Activated CD8-positive, alpha-beta memory T cell treated with anti-CD3 and anti-CD28 coated beads for 1 hour (primary cell): ENCODE data around the gene CLSTN3.
"Not testable (repeated sequence)": the region's sequence is repeated elsewhere in the genome, so short reads cannot be mapped to it uniquely, and the experiment has no call there.

Experiments
- DNase-seq, 2 donors: peaks; one replicate each; pipeline ENCODE4 v3.0.0-alpha.2; 2020; ENCODE audit warnings: low read depth in 1 of 2; ENCODE audit errors: extremely low read depth in 1 of 2

The CLSTN3 gene

GRCh38 chr12:7103837-7104584 lies 26.2 kb upstream of the CLSTN3 start:
- no peak for DNase-seq

GRCh38 chr12:7106082-7106481 lies 24.1 kb upstream of the CLSTN3 start:
- DNase-seq: no peak

GRCh38 chr12:7107181-7107580 lies 23.0 kb upstream of the CLSTN3 start:
- not testable (repeated sequence) for DNase-seq

DNA sequence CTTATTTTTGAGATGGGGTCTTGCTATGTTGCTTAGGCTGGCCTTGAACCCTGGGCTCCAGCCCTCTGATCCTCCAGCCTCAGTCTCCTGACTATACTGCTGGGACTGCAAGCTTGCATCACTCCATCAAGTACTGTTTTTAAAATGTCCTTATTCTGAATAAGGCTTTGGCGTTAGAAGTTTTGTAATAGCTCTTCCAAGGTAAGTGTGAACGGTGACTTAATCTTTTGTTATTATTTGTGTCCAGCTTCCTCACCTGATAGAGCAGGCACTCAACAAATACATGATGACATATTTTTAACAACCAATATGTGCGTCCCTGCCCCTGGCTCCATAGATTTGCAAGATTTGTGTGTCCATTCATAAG lies 22.6 kb upstream of the CLSTN3 start:
- DNase-seq: no peak

DNA sequence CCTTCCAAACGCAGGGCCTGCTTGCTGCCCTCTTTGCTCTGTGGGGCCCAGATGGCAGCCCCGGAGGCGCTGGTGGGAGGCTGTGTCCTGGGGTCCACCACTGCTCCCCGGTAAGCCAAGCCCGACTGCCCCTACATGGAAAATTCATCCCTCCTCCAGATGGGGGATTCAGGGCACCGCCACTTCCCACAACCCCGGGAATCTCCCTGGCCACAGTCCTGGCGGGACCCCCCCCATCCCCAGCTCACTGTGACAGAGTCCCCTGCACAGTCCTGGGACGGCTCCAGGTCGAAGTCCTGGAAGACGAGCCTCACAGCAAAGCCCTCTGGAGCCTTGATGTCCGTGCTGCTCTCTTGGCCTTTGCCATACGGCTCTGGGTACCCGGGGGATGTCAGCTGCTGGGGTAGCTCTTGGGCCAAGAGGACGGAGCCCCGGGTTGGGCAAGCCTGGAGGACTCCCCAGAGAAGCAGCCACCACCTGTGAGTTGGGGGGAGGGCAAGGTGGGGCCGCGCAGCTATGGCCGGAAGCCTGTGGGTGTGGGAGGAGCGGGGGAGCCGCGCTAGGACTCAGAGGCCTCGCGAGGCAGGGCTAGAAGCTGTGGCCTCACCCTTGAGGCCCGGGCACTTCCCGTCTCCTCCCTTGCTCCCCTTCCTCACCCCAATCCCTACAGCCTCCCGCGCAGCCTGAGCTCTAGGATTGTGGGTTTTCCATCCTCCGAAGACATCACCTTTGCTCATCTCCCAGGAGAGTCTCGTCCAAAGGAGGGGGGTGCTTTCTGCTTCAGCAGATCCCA lies 22.0 kb upstream of the CLSTN3 start:
- peak in 1 of 2 donors; percentile 51 for DNase-seq

- DNase-seq: peak; percentile 38 to 68
Observed at GRCh38 chr12:7108796-7109571, 21.2 kb upstream of the CLSTN3 start, which contains the start of gene C1RL. Gene C1RL, minus strand, starts transcription at chr12:7109214. Its CDS starts 34 bp downstream, at chr12:7109180.

DNA sequence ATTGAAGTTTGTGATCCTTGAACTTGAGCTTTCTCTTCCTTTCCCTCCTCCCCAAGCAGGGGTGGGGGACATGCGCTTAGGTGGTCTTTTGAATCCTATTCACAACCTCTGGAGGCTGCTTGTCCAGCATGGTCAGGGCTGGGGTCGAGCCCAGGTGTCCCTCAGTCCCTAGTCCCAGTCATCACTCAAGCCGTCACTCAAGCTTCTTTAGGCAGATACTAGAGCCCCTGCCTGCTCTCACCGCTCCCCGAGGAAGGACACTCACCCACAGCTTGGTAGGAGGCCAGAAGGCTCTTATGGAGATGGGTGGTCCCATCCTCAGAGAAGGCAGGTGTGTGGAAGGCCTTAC lies 20.6 kb upstream of the CLSTN3 start:
- DNase-seq: no peak

GRCh38 chr12:7110661-7111060 lies 19.5 kb upstream of the CLSTN3 start:
- DNase-seq: no peak

DNA sequence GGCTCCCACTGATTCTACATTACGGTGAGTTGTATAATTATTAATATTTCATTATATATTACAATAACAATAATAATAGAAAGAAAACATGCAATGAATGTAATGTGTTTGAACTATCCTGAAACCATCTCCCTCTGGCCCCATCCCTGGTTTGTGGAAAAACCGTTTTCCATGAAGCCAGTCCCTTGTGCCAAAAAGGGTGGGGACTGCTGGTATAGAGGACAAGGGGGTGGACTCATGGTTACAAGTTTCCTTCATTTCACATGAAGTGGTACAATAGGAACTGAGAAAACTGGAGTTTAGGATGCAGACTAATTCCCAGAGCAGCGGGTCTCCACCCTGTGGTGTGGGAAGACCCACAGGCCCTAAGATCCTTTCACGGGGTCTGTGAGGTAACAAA lies 18.1 kb upstream of the CLSTN3 start:
- DNase-seq: no peak

GRCh38 chr12:7113389-7113871 lies 16.7 kb upstream of the CLSTN3 start:
- DNase-seq: no peak

- no peak for DNase-seq
Observed at GRCh38 chr12:7114008-7114407, 16.2 kb upstream of the CLSTN3 start.

- no peak for DNase-seq
Observed at GRCh38 chr12:7114851-7115250, 15.3 kb upstream of the CLSTN3 start.

DNA sequence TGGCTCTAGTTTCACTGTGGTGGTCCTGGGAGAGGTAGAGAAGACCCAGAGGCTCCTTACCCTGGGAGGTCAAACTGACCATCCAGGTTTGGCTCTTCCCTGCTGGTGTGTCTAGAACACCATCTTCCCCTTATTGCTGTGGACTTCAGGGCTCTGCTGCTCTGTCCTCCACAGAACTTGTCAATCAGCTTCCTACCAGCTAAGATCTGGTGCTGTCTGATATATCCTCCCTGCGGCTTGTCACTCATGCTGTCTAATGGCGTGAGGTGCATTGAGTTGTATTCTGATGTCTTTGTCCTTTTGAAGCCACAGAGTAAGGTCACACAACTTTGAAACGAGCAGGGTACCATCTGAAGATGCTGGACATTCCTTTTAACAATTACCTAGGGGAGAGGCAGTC lies 14.0 kb upstream of the CLSTN3 start:
- DNase-seq: no peak

DNA sequence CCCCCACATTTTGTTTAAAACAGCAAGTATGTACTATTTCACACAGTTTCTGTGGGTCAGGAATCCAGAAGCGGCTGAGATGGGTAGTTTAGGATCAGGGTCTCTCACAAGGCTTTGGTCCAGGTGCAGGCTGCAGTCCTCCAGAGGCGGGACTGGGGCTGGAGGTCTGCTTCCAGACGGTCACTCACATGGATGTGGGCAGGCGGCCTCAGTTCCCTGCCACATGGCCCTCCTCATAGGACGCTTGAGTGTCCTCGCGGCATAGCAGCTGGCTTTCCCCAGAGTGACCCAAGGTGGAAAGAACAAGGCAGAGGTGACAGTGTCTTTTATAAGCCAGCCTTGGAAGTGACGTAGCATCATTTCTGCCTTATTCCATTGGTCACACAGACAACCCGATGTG lies 13.3 kb upstream of the CLSTN3 start:
- DNase-seq: no peak

DNA sequence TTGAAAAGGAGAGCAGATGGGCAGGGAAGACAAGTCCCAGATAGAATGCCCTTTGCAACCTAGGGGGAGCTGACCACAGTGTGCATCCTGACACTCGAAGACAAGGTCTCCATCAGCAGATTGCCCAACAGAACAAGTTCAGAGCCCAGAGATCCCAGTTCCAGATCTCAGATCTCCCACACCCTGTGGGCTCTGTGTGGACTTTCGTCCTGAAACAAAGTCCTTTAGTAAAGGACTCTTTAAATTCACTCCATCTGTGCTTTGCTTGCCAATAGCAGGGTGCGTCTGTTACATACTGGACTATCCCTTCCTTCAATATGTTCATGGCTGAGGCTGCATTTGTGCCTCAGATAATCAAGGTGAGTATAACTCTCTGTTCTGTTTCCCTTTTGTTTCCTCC lies 12.5 kb upstream of the CLSTN3 start:
- DNase-seq: no peak

- no peak for DNase-seq
Observed at GRCh38 chr12:7118881-7119280, 11.3 kb upstream of the CLSTN3 start.

DNA sequence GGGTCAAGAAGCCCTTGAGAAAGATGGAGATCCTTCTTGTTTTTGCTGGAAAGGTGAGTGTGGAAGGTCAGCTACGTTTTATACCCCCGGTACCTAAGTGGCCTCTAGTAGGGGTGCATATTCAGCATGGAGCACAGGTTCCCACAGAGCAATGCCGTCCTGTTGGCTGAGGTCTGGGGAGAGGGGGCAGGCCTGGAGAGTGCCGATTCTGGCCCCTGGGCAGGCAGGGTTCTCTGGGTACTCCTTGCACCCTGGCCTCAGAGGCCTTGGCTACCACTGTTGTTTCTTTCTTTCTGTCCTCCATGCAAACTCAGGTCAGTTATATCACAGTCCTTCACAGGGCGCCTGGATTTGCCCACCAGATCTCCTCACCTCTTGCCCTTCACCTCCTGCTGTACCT lies 10.0 kb upstream of the CLSTN3 start:
- no peak for DNase-seq

DNA sequence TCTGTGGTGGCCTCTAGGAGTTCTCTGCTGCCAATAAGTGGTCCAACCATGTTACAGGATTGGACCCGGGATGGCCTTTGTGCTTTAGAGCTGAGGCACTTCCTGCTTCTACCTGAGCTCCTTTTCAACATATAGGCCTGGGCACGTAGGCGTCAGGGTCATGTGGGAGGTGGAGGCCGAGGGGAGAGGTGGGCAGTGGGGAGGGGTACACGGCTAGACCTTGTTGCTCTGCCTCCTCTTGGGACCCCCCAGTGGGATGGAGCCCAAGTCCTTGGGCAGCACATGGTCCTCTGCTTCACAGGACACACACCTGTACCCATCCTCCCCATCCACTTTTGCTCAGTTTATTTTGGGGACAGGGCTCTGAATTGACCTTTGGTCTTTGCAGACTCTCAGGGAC lies 8.8 kb upstream of the CLSTN3 start:
- DNase-seq: no peak

DNA sequence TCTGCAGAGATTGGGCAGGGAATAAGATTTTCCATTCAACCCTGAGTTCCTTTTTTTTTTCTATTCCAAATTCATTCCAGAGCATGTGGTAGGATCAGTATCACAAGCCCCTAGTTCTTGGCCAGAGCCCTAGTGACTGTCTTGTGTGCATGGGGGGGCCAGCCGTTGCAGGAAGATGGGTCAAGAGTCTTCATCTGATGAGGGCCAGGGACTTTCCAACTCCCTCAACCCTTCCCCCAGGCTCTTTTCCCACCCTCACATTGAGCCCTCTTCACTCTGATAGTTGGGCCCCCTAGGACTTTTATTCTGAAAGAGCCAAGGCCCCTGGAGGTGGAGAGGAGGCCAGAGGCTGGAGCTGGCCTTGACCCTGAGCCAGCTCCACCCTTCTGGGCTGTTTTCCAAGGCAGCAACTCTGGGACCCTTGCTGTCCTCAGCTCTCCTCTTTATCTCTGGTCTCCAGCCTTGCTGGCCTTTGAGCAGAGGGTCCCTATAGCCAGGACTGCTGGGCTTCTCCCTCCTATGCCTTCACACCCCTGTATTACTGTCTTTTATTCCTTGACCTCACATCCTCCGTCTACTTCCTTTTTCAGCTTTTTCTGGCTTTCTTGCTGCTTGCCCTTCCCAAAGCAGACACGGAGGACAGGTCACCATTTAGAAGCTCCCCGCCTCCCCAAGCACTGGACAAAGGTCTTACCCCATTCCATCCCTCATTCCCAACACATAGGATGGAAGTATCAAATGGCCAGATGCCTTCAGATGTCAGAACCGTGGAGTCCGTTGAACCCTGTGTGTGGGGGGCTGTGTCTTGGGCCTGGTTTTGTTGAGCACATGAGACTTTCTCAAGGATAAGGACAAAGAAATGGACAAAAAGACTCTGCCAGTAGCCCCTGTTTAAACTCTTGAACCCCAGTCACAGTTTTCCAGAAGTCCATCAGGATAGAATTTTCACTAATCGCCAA lies 7.1 kb upstream of the CLSTN3 start:
- DNase-seq: no peak

- no peak for DNase-seq
Observed at GRCh38 chr12:7123806-7124522, 6.2 kb upstream of the CLSTN3 start.
